Gastroesophageal sphincter (tissue), 4 donors: Measurements from ENCODE around the gene KLC3. TPM values are rescaled to one million over a fixed set of nuclear protein-coding genes. Genes with fewer than 3 reads are reported as not detected.

Source experiments
- ATAC-seq: fragments of 150-250 bp; one replicate; pipeline ENCODE4 v1.9.1; 2016; ENCODE audit warnings: mild to moderate bottlenecking, moderate library complexity
- H3K27ac ChIP-seq, 4 donors: fragments of 200-600 bp; sonication (generic) in 3 of 4; 1 replicate in 3 of 4; 2 replicates in 1 of 4; pipeline ENCODE4 v1.5.1; 2016 to 2019
- H3K27me3 ChIP-seq: fragments of 200-600 bp; sonication (generic); one replicate; pipeline ENCODE4 v1.5.1; 2019
- H3K36me3 ChIP-seq, 2 donors: fragments of 200-600 bp; sonication (generic); one replicate each; pipeline ENCODE4 v1.5.1; 2019; ENCODE audit warnings: control low read depth in 1 of 2
- H3K4me1 ChIP-seq, 3 donors: fragments of 200-600 bp; sonication (generic); 1 replicate in 2 of 3; 2 replicates in 1 of 3; pipeline ENCODE4 v1.5.1; 2016 to 2019; ENCODE audit warnings: control low read depth in 2 of 3
- H3K4me3 ChIP-seq, 2 donors: fragments of 200-600 bp; sonication (generic); one replicate each; pipeline ENCODE4 v1.5.1; 2019; ENCODE audit warnings: mild to moderate bottlenecking in 1 of 2, moderate library complexity in 1 of 2
- H3K9me3 ChIP-seq, 3 donors: fragments of 200-600 bp; sonication (generic); one replicate each; pipeline ENCODE4 v1.5.1; 2017 to 2019; ENCODE audit warnings: control low read depth in 2 of 3
- CTCF ChIP-seq, 4 experiments: fragments of 200-600 bp in 2 of 4; fragments of 450-650 bp in 2 of 4; sonication (generic) in 1 of 4; IDR thresholded peaks; one replicate each; pipeline ENCODE4 v1.5.1; 2017 to 2019; ENCODE audit warnings: antibody characterized with exemption in 4 of 4, mild to moderate bottlenecking in 2 of 4, moderate library complexity in 2 of 4
- EP300 ChIP-seq: sonication (generic); formaldehyde crosslinking; IDR thresholded peaks from one replicate; pipeline ENCODE4 v1.6.1; 2017; ENCODE audit warnings: antibody characterized with exemption, mild to moderate bottlenecking
- POLR2A ChIP-seq, 2 donors: fragments of 450-650 bp; IDR thresholded peaks; one replicate each; pipeline ENCODE4 v1.6.1; 2017; ENCODE audit warnings: antibody characterized with exemption in 2 of 2, mild to moderate bottlenecking in 2 of 2, moderate library complexity in 1 of 2
- POLR2AphosphoS5 ChIP-seq: sonication (generic); formaldehyde crosslinking; IDR thresholded peaks from one replicate; pipeline ENCODE4 v1.6.1; 2017; ENCODE audit warnings: antibody characterized with exemption
- WGBS, 2 donors: methylation state at CpG; one replicate each; pipeline ENCODE4 v1.1.5; 2018; ENCODE audit warnings: low coverage in 1 of 2; 5-methylcytosine and 5-hydroxymethylcytosine counted together
- total RNA-seq, 4 donors: library from RNA; depleted of rRNA; stranded (reverse); fragments of >200 nt; gene quantifications; one replicate each; pipeline ENCODE4 v1.1.0, GENCODE V29; 2016

KLC3 gene
- total RNA-seq, 4 donors from 2014 or later = 1.3 TPM; not detected in 3

GRCh38 chr19:45296355-45296754 is 44.2 kb upstream of the KLC3 start:
- H3K4me3 ChIP-seq = no peak overlapping the region
- H3K9me3 ChIP-seq = peaks cover 0 to 15% (median 0%) of the 10 kb centered on the region in 3 donors
- H3K4me1 ChIP-seq = peaks cover 0 to 10% (median 0%) of the 10 kb centered on the region in 3 donors
- H3K27me3 ChIP-seq = no peaks in the 10 kb centered on the region
- H3K27ac ChIP-seq = no peak overlapping the region
- 80 to 100% methylated on average over 1 of the region's 4 CpGs for WGBS, 2 donors
- no peak for TF ChIP-seq CTCF (IDR thresholded peaks at IDR 0.05)
- H3K36me3 ChIP-seq = peaks cover 0 to 96% of the 10 kb centered on the region in 2 donors
- ATAC-seq = no peak

DNA sequence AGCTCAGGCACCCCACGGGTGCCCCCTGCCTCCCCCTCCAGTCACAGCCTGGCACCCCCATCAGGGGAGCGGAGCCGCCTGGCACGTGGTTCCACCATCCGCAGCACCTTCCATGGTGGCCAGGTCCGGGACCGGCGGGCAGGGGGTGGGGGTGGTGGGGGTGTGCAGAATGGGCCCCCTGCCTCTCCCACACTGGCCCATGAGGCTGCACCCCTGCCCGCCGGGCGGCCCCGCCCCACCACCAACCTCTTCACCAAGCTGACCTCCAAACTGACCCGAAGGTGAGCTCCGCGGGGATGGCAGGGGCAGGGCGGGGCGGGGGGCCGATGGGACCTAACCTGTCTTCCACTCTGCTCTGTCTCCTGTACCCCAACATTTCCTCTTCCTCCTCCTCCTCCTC is 42.9 kb upstream of the KLC3 start:
- H3K27ac ChIP-seq = no peak overlapping the region
- peaks cover 0 to 12% (median 0%) of the 10 kb centered on the region in 3 donors for H3K9me3 ChIP-seq
- peaks cover 0 to 92% of the 10 kb centered on the region in 2 donors for H3K36me3 ChIP-seq
- 100% methylated on average over 1 of the region's 18 CpGs; no CpG with 5 or more reads in 1 of the 2 donors for WGBS, 2 donors
- H3K4me1 ChIP-seq = peaks cover 0 to 10% (median 0%) of the 10 kb centered on the region in 3 donors
- no peak overlapping the region for H3K4me3 ChIP-seq
- no peaks in the 10 kb centered on the region for H3K27me3 ChIP-seq
- TF ChIP-seq EP300 = no peak
- TF ChIP-seq POLR2A (IDR thresholded peaks at IDR 0.05) = no peak
- no peak for TF ChIP-seq CTCF (IDR thresholded peaks at IDR 0.05)
- no peak for TF ChIP-seq POLR2AphosphoS5
- no peak for ATAC-seq

GRCh38 chr19:45298264-45298663 is 42.3 kb upstream of the KLC3 start:
- ATAC-seq = no peak
- Histone ChIP-seq H3K4me3 (no peak overlapping the region), H3K9me3 (peaks cover 0 to 6% (median 0%) of the 10 kb centered on the region in 3 donors), H3K27ac (no peak overlapping the region), H3K4me1 (peaks cover 0 to 10% (median 0%) of the 10 kb centered on the region in 3 donors), H3K36me3 (peaks cover 0 to 92% of the 10 kb centered on the region in 2 donors), H3K27me3 (no peaks in the 10 kb centered on the region)
- 86 to 93% methylated on average over 2 to 3 of the region's 5 CpGs for WGBS, 2 donors
- no peak for TF ChIP-seq EP300
- no peak for TF ChIP-seq POLR2AphosphoS5
- no peak for TF ChIP-seq POLR2A (IDR thresholded peaks at IDR 0.05)

- H3K36me3 ChIP-seq = peaks cover 0 to 78% of the 10 kb centered on the region in 2 donors
- H3K9me3 ChIP-seq = no peaks in the 10 kb centered on the region
- H3K4me1 ChIP-seq = peaks cover 0 to 2% (median 0%) of the 10 kb centered on the region in 3 donors
- TF ChIP-seq CTCF (IDR thresholded peaks at IDR 0.05) (no peak), POLR2AphosphoS5 (no peak), POLR2A (IDR thresholded peaks at IDR 0.05) (no peak), EP300 (no peak)
- no peak overlapping the region for H3K27ac ChIP-seq
- no peak overlapping the region for H3K4me3 ChIP-seq
- ATAC-seq = no peak
- 100% methylated on average over 1 of the region's 6 CpGs for WGBS, 2 donors
- H3K27me3 ChIP-seq = no peaks in the 10 kb centered on the region
Measured at GRCh38 chr19:45299719-45300118, 40.8 kb upstream of the KLC3 start.

GRCh38 chr19:45302416-45302815 is 38.1 kb upstream of the KLC3 start:
- WGBS, 2 donors = 91% methylated on average over 11 of the region's 27 CpGs; no CpG with 5 or more reads in 1 of the 2 donors

More at GRCh38 chr19:45302416-45302815, 38.1 kb upstream of the KLC3 start:
- no peak overlapping the region for H3K4me3 ChIP-seq
- no peaks in the 10 kb centered on the region for H3K9me3 ChIP-seq
- no peak overlapping the region for H3K27ac ChIP-seq
- peaks cover 0 to 53% of the 10 kb centered on the region in 2 donors for H3K36me3 ChIP-seq
- no peak for ATAC-seq
- peaks cover 1% of the 10 kb centered on the region for H3K27me3 ChIP-seq
- peaks cover 0 to 5% (median 0%) of the 10 kb centered on the region in 3 donors for H3K4me1 ChIP-seq
- TF ChIP-seq CTCF (IDR thresholded peaks at IDR 0.05) (no peak), EP300 (no peak), POLR2AphosphoS5 (no peak), POLR2A (IDR thresholded peaks at IDR 0.05) (no peak)
